Fibroblast of pulmonary artery (primary cell): ENCODE data around the gene RUSC1.
A peak's percentile ranks its signal among the peaks of the same experiment; 100 is the strongest.

Experiments used
- DNase-seq: peaks from one replicate; pipeline ENCODE4 v3.0.0-alpha.2; 2010; ENCODE audit warnings: low read depth
- H3K4me3 ChIP-seq: replicated peaks from 2 replicates; pipeline ENCODE4 v1.5.1; 2011; ENCODE audit warnings: low read depth, mild to moderate bottlenecking, control low read depth, low read length, moderate library complexity
- CTCF ChIP-seq: IDR thresholded peaks from 2 replicates; pipeline ENCODE4 v1.5.1; 2011; ENCODE audit warnings: mild to moderate bottlenecking, control low read depth, low read length, inconsistent platforms; ENCODE audit errors: missing control alignments

The RUSC1 gene

DNA sequence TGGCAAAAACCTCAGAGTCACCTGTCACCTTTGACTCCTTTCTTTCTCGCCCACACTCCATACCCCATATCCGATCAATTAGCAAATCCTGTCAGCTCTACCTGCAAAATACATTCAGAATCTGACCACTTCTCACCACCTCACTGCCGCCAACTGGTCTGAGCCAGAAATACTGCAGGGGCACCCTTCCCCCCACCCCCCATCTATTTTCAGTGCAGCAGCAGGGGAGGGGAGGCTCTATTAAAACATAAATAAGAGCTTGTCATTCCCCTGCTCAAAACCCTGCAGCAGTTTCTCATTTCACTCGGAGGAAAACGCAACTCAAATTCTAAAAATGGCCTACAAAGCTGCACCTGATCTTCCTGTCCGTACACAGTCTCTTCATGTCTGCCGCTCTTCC lies 23.3 kb upstream of the RUSC1 start:
- DNase-seq: no peak
- no peak overlapping the region for H3K4me3 ChIP-seq
- no peak for TF ChIP-seq CTCF

DNA sequence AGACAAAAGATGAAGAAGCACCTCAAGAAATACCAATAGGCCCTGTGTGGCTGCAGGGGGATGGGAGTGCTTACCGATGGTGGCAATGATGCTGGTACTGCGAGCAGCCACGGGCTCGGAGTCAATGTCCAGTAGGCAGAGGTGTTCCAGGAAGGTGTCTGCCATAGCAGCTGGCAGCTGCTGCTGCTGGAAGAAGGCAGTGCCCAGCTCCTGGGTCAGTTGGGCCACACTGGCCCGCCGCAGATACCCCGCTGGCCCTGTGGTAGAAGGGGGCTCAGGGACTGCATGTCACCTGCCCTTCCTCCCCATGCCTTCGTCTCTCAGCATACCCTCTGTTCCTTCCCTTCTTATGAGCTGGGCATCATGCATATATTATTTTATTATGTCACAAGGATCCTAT lies 20.7 kb upstream of the RUSC1 start:
- TF ChIP-seq CTCF: no peak
- no peak overlapping the region for H3K4me3 ChIP-seq
- no peak for DNase-seq

DNA sequence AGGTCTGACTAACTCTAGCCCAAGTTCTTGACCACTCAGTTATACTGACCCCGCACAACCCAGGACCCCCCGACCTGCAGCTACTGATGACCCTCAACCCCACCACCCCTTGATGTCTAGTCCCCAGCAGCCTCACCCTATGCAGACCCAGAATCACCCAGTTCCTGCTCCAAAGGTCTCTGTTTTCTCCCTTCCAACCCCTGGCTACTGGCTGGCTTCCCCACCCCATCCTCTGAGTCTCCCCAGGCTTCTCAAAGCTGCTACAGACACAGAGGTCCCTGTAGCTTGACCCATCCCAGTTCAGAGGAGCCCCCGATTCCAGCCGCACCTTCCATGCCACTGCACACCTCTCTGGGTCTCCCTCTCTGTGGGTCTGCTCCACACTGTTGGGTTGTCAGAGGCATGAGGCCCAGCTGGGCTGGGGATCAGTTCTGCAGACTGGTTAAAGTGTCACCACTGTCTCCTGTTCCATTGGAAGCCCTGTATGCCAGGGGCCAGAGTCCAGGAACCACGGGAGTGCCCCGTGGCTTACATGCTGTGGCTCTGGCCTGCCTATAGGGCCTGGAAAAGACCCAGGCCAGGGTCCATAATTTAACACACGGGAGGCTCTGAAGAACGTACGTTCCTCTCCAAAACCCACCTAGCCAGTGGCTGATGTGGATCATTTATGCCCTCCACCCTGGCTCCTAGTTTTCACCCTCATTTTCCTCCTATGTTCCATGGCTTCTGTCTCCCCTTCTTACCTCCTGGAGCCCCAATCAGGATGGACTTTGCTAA lies 20.0 kb upstream of the RUSC1 start:
- H3K4me3 ChIP-seq: no peak overlapping the region
- no peak for DNase-seq
- no peak for TF ChIP-seq CTCF

DNA sequence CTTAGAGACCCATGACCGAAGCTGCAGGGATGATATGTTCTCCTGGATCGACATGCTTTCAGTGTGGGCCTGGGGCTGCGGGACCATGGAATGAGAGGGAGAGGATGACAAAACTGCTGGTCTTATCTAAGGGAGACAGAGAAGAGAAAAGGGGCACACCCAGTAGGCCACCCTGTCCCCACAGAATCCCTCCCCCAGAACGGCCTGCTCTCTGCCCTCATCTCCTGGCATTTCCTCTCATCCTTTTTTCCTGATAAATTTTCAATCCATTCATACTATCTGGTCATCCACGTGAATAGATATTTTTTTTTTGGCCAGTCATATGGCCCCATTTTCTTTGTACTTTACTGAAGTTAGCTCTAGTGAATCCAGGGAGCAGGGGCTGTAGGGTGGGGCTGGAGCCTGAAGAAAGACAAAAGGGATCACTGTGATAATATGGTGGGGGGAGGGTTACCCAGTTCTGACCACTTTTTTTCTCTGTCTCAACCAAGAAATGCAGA lies 19.3 kb upstream of the RUSC1 start, which contains the start of gene PKLR:
TSS of gene PKLR (minus strand) at position 97 of the 500 bp plus-strand sequence. CDS start at position 54, 43 bp downstream.
- H3K4me3 ChIP-seq: no peak within 1 kb of the TSS
- no peak for TF ChIP-seq CTCF
- DNase-seq: no peak

GRCh38 chr1:155304558-155305063 lies 16.1 kb upstream of the RUSC1 start:
- DNase-seq: no peak

GRCh38 chr1:155305881-155306391 lies 14.8 kb upstream of the RUSC1 start:
- DNase-seq: peak; percentile 23
- no peak overlapping the region for H3K4me3 ChIP-seq
- TF ChIP-seq CTCF: no peak

More at GRCh38 chr1:155304558-155305063, 16.1 kb upstream of the RUSC1 start:
- no peak overlapping the region for H3K4me3 ChIP-seq
- TF ChIP-seq CTCF: no peak
